ENCODE measurements around the gene SRRM4.

DNA sequence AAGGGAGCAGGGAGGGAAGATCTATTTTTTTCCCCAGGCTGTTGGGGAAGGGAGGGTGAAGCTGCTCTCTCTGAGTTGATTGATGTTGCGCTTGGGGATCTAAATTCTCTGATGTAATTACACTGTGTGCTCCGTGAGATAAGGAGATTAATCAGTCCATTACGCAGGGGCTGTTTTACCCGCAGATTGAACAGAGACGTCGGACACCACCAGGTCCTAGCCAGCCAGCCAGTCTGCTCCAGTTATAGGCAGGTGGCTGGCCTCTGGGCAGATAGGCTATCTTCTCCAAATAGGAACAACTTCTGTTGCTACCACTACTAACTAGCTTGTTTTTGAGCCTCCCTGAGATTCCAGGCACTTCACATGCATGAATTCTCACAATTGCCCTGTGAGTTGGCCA, 91.1 kb downstream of the SRRM4 start:
- no peak for TF ChIP-seq CTCF (IDR thresholded peaks at IDR 0.05; ENCODE audit: low read depth, low read length)
- TF ChIP-seq POLR2A (IDR thresholded peaks at IDR 0.05; ENCODE audit: extremely low read depth, insufficient read length): no peak
- TF ChIP-seq MAX (IDR thresholded peaks at IDR 0.05; ENCODE audit: low read depth, low read length): no peak
- no peak for TF ChIP-seq MYC (IDR thresholded peaks at IDR 0.05; ENCODE audit: low read depth, low read length)

Data from NB4 (cell line).